AML-193 (cell line): Measurements from ENCODE around the gene PAF1.

ENCODE experiments used
- DNase-seq, 2 experiments: peaks; one replicate each; lab custom pipeline; 2025; lab: John Stamatoyannopoulos, UW

Gene PAF1

GRCh38 chr19:39405261-39405957, 14.5 kb upstream of the PAF1 start:
- no peak for DNase-seq

DNA sequence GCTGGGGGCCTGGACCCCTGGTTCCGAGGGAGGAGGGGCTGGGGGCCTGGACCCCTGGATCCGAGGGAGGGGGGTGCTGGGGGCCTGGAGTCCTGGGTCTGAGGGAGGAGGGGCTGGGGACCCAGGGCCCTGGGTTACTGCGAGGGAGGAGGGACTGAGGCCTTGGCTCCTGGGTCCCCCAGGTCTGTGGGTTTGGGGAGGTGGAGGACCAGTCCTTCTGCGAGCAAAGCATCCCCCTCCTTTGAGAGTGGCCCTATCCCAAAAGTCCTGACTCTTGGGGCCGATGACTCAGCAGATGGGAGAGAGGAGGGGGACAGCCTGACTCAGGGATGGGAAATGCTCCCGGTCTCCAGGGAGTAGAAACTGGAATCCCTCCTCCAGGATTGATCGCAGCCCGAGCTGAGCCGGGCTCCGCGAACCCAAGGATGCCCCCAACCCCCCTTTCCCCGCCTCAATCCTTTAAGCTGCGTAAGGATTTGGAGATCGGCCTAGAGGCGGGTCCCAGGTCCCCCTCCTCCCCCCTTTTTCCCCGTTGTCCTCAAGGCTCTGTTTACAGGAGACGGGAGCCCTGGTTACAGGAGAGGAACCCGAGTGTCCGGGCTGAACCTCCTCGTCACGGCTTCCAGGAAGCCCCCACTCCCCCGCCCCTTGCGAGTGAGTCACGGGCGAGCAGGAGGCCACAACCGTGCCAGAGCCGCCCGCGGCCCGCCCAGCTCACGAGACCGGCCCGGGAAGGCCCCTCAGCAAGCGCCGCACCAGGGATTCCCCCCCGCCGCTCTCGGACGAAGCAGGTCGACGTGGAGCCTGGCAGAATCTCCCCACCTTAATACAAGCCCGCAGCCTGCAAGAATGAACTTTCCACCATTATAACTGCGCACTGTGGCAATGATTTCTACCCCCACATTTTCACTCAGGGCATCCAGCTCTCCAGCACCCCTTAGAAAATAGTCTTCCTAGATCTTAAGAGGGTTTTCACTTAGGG, 12.7 kb upstream of the PAF1 start:
- DNase-seq, result peak; percentile 83 to 86

- peak; percentile 69 to 79 for DNase-seq
These were observed 11.7 kb upstream of the PAF1 start for GRCh38 chr19:39402346-39403300.

DNA sequence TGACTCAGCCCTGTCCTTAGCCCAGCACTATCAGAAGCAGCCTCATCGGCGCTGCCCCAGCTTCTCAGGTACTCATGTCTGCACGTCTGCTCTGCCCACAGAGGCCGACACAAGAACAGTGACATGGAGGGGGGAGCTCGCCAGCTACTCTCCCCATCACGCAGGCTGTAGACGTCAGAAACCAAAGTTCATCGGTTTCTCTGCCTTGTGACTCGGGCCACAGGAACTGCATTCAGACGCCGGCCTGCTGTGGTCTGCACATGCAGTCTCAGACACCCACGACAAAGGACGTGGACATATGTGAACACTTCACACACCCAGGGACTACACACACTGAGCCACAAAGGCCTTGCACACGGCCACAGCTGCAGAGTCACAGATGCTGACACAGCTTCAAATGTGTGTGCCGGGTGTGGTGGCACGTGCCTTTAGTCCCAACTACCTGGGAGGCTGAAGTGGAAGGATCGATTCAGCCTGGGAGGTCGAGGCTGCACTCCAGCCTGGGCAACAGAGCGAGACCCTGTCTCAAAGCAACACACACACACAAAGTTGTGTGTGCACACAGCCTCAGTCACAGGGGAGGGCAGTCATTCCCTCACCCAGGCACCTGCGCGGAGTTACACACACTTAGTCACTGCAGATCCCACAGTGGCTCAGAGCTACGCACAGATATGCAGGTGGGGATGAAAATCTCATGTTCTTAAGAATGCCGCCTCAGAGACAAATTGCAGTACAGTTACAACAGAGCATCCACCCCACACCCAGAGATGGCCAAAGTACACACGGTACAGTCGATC, 10.8 kb upstream of the PAF1 start:
- DNase-seq, result no peak

DNA sequence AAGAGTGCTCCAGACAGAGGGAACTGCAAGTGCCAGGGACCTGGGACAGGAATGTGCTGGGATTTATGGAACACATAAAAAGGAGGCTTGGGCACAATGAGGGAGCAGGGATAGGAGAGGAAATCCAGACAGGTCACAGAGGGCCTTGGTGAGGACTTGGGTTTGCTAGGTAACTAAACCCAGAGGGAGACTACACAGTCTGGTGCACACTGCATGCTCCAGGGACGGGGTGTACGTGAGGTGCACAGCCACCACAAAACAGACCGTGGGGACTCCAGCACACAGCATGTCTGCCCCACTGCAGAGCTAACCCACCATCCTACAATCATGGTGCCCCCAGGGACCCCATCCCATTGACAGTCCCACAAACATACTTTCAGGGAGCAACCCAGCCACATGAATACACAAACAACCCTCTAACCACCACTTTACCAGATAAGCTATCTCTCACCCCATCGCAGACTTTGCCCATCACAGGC, 10.2 kb upstream of the PAF1 start:
- DNase-seq, result no peak

GRCh38 chr19:39400061-39400460, 9.2 kb upstream of the PAF1 start:
- DNase-seq, result no peak

DNA sequence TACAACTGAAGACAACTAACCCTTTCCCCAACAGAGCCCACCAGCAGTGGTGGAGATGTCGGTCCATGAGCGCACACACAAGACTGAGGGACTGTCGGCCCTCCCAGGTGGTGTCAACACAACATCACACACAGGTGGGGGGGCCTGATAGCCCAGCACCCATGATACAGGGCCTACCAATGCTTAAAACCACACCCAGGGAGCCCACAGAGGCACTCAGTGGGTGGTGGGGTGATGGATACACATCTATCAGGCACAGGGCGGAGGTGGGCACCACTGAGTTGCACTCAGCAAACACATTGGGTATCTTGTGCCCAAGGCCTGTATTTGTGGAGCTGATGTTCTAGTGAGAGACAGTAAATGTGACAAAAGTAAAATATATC, 8.8 kb upstream of the PAF1 start:
- DNase-seq, result no peak

- DNase-seq, result peak in 1 of 2 experiments; percentile 0
These were observed 7.5 kb upstream of the PAF1 start for GRCh38 chr19:39398297-39398864.

DNA sequence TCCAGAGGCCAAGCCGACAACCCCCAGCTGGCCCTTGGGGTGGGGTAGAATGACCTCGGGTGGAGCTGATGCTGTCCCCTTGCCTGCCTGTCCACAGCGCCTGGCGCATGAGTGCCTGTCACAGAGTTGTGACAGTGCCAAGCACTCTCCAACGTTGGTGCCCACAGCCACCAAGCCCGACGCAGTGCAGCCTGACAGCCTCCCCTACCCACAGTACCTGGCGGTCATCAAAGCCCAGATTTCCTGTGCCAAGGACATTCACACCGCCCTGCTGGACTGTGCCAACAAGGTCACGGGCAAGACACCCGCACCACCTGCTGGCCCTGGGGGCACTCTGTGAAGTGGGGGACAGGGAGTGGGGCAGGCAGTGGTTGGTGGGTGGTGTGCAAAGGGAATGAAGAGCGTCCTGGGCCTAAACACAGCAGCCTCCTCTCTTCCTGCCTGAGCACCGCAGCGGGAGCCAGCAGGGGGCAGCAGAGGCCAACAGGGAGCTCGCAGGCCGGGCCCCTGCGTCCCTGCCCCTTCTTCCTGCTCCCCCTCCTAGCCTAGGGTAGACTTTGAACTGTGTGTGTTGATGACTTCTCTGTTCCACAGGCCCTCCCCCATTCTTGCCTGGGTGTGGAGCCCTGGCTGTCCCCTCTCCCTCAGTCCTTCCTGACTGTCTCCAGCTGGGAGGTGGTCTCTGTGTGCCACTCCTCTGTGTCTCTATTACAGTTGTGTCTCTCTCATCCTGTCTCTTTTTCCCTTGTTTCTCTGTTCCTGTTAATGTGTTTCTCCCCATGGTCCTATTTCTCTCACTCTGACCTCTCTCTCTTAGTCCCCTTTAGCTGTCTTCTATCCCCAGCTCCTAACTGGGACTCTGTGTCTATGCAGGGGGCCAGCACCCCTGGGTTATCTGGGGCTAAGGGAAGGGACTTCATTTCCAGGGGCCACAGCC, 6.7 kb upstream of the PAF1 start:
- DNase-seq, result peak; percentile 72 to 80

- peak in 1 of 2 experiments; percentile 31 for DNase-seq
These were observed 505 bp downstream of the PAF1 start for GRCh38 chr19:39390451-39390750.

DNA sequence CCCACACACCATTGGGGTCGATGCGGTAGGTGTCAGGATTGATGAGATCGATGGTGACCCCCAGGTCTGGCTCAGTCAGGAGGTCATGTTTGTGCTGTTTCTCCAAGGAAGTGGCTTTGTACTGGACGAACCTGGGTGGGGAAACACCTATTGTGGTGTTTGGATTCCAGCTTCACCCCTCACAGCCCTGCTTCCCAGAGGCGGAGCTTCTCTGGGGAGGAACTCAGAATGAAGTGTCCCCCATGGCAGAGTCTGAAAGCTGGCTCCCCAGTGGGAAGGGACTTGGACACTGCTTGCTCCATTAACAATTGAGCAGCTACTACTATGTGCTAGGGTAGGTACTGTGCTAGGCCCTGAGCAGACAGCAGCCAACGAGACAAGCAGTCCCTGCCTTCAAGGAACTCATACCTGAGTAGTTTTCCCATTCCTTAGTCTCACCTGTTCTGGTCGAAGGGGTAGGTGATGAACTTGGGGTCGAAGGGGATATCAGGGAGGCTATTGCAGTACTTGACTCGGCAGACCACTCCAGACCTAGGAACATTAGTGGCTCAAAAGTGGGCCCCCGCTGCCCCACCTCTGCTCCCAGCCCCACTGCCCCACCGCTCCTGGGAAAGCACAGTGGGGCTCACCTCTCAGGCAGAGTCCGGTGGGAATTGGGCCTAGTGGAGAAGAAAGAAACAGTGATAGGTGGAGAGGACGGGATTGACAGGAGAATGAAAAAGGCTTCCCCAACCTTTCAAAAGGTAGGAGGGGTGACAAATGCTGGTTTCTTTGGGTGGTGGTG, 1.1 kb downstream of the PAF1 start:
- no peak for DNase-seq

DNA sequence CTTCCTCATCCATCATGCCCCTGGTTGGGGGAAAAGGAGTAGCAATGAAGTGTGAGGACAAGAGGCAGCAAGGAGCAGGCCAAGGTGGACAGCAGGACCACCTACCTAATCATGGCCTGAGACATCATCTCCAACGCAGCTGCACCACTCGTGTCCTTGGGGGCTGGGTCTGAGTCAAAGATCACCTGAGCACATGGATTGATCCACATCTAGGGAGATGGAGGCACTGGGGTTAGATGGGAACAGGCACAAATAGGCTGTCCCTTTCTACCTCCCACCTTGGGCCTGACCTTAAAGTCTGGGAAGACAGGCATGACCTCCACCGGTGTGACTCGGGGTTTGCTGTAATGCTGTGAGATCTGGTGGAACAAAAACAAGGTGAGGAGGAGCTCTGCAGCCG, 2.2 kb downstream of the PAF1 start:
- DNase-seq, result no peak

DNA sequence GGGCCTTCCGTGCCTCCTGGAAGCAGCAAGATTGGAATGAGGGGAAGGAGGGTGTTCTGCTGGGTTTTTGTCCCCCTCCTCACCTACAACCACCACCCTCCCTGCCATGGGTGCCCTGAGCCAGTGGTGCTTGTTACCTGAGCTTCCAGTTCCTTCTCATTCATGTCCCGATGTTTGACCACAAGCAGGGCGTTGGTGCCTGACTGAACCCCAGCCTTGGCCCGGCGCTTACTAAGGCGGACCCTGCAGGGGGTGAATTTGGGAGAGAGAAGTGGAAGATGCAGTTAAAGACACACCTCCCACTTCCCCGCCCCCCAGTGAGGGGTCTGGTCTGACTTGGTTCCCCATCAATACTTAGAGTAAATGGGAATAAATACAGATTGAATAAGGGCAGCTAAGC, 4.3 kb downstream of the PAF1 start:
- DNase-seq, result no peak

DNA sequence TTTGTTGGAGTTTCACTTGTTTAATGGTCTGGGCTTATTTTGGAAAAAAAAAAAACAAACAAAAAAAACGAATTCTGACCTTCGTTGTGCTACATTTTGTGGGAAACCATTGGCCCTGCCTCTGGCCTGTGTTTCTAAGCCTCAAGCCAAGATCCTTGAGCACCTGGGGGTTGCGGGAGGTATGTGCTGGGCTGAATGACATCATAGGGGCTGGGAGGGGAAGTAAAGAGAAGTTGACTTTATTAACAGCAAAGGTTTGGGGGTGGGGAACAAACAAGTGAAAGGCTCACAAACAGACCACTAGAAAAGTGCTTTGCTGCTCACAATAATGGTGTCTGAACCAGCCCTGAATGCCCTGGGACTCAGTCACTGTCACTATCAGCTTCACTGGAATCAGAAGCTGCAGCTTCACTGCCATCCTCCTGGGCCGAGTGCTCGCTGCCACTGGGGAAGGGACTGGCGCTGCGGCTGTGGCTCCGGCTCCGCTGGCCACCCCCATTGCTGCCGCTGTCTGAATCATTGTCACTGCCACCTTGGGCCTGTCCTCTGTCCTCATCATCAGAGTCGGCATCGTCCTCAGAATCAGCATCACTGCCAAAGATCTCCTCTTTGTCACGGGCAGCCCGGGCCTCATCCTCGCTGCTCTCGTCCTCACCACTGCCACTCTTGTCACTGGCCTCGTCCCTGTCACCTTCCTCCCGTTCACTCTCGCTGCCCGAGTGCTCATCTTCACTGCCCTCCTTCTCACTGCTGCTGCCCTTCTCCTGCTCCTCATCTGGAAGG, 5.1 kb downstream of the PAF1 start:
- no peak for DNase-seq

GRCh38 chr19:39384839-39385568, 5.9 kb downstream of the PAF1 start:
- DNase-seq, result no peak

GRCh38 chr19:39382991-39383828, 7.7 kb downstream of the PAF1 start:
- DNase-seq, result no peak
